Vagina (tissue), 2 donors: ENCODE results near the gene ADGRV1.

Source experiments
- CTCF ChIP-seq, 3 experiments: fragments of 450-650 bp in 2 of 3; fragments of 200-600 bp in 1 of 3; sonication (generic) in 1 of 3; IDR thresholded peaks; one replicate each; pipeline ENCODE4 v1.5.1; 2017 to 2019; ENCODE audit warnings: antibody characterized with exemption in 3 of 3, mild to moderate bottlenecking in 2 of 3, moderate library complexity in 2 of 3
- POLR2A ChIP-seq, 2 donors: fragments of 450-650 bp; IDR thresholded peaks; one replicate each; pipeline ENCODE4 v1.6.1; 2017; ENCODE audit warnings: antibody characterized with exemption in 2 of 2, mild to moderate bottlenecking in 2 of 2, moderate library complexity in 2 of 2

- no peak for TF ChIP-seq CTCF (IDR thresholded peaks at IDR 0.05)
- TF ChIP-seq POLR2A (IDR thresholded peaks at IDR 0.05) = no peak
Observed at GRCh38 chr5:91091471-91092234, 533.1 kb downstream of the ADGRV1 start.
